Gastroesophageal sphincter (tissue), 4 donors: Measurements from ENCODE around the gene CEBPZ. TPM values are rescaled to one million over a fixed set of nuclear protein-coding genes. Genes with fewer than 3 reads are reported as not detected.

Experiments
- ATAC-seq: fragments of 150-250 bp; one replicate; pipeline ENCODE4 v1.9.1; 2016; ENCODE audit warnings: mild to moderate bottlenecking, moderate library complexity
- H3K27ac ChIP-seq, 4 donors: fragments of 200-600 bp; sonication (generic) in 3 of 4; 1 replicate in 3 of 4; 2 replicates in 1 of 4; pipeline ENCODE4 v1.5.1; 2016 to 2019
- H3K27me3 ChIP-seq: fragments of 200-600 bp; sonication (generic); one replicate; pipeline ENCODE4 v1.5.1; 2019
- H3K36me3 ChIP-seq, 2 donors: fragments of 200-600 bp; sonication (generic); one replicate each; pipeline ENCODE4 v1.5.1; 2019; ENCODE audit warnings: control low read depth in 1 of 2
- H3K4me1 ChIP-seq, 3 donors: fragments of 200-600 bp; sonication (generic); 1 replicate in 2 of 3; 2 replicates in 1 of 3; pipeline ENCODE4 v1.5.1; 2016 to 2019; ENCODE audit warnings: control low read depth in 2 of 3
- H3K4me3 ChIP-seq, 2 donors: fragments of 200-600 bp; sonication (generic); one replicate each; pipeline ENCODE4 v1.5.1; 2019; ENCODE audit warnings: mild to moderate bottlenecking in 1 of 2, moderate library complexity in 1 of 2
- H3K9me3 ChIP-seq, 3 donors: fragments of 200-600 bp; sonication (generic); one replicate each; pipeline ENCODE4 v1.5.1; 2017 to 2019; ENCODE audit warnings: control low read depth in 2 of 3
- EP300 ChIP-seq: sonication (generic); formaldehyde crosslinking; IDR thresholded peaks from one replicate; pipeline ENCODE4 v1.6.1; 2017; ENCODE audit warnings: antibody characterized with exemption, mild to moderate bottlenecking
- POLR2A ChIP-seq, 2 donors: fragments of 450-650 bp; IDR thresholded peaks; one replicate each; pipeline ENCODE4 v1.6.1; 2017; ENCODE audit warnings: antibody characterized with exemption in 2 of 2, mild to moderate bottlenecking in 2 of 2, moderate library complexity in 1 of 2
- POLR2AphosphoS5 ChIP-seq: sonication (generic); formaldehyde crosslinking; IDR thresholded peaks from one replicate; pipeline ENCODE4 v1.6.1; 2017; ENCODE audit warnings: antibody characterized with exemption
- WGBS, 2 donors: methylation state at CpG; one replicate each; pipeline ENCODE4 v1.1.5; 2018; ENCODE audit warnings: low coverage in 1 of 2; 5-methylcytosine and 5-hydroxymethylcytosine counted together
- total RNA-seq, 4 donors: library from RNA; depleted of rRNA; stranded (reverse); fragments of >200 nt; gene quantifications; one replicate each; pipeline ENCODE4 v1.1.0, GENCODE V29; 2016
- TF ChIP-seq, protein P1 (sequence below), 4 experiments: fragments of 200-600 bp in 2 of 4; fragments of 450-650 bp in 2 of 4; sonication (generic) in 1 of 4; IDR thresholded peaks; one replicate each; pipeline ENCODE4 v1.5.1; 2017 to 2019; ENCODE audit warnings: antibody characterized with exemption in 4 of 4, mild to moderate bottlenecking in 2 of 4, moderate library complexity in 2 of 4

The CEBPZ gene
- total RNA-seq, 4 donors from 2014 or later = 22.1 to 48.9 (median 41.8) TPM

DNA sequence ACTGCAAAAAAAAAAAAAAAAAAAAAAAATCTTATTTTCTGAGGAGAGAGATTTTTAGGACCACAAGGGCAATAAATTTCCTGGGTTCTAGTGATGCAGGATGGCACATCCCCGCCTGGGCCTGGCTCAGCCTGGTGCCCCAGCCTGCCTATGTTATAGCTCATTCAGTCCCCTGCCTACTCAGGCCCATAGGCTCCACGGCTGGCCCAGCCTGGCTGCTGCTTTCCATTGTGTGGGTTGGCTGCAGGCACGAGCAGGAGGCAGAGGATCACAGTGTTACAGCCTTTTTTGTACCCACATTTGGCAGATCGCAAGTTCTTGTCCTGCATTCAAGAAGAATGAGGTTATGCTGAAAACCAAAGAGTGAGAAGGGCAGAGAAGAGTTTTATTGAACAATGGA lies 40.1 kb downstream of the CEBPZ start:
- WGBS, 2 donors = 72% methylated on average over 2 of the region's 4 CpGs; no CpG with 5 or more reads in 1 of the 2 donors
- H3K27me3 ChIP-seq = no peaks in the 10 kb centered on the region
- H3K27ac ChIP-seq = no peak overlapping the region
- H3K36me3 ChIP-seq = no peaks in the 10 kb centered on the region
- no peak overlapping the region for H3K4me3 ChIP-seq
- TF ChIP-seq, protein P1, sequence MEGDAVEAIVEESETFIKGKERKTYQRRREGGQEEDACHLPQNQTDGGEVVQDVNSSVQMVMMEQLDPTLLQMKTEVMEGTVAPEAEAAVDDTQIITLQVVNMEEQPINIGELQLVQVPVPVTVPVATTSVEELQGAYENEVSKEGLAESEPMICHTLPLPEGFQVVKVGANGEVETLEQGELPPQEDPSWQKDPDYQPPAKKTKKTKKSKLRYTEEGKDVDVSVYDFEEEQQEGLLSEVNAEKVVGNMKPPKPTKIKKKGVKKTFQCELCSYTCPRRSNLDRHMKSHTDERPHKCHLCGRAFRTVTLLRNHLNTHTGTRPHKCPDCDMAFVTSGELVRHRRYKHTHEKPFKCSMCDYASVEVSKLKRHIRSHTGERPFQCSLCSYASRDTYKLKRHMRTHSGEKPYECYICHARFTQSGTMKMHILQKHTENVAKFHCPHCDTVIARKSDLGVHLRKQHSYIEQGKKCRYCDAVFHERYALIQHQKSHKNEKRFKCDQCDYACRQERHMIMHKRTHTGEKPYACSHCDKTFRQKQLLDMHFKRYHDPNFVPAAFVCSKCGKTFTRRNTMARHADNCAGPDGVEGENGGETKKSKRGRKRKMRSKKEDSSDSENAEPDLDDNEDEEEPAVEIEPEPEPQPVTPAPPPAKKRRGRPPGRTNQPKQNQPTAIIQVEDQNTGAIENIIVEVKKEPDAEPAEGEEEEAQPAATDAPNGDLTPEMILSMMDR (IDR thresholded peaks at IDR 0.05) = no peak
- TF ChIP-seq POLR2AphosphoS5 (no peak), POLR2A (IDR thresholded peaks at IDR 0.05) (no peak), EP300 (no peak)
- no peaks in the 10 kb centered on the region for H3K9me3 ChIP-seq
- peaks cover 0 to 5% (median 0%) of the 10 kb centered on the region in 3 donors for H3K4me1 ChIP-seq
- no peak for ATAC-seq

DNA sequence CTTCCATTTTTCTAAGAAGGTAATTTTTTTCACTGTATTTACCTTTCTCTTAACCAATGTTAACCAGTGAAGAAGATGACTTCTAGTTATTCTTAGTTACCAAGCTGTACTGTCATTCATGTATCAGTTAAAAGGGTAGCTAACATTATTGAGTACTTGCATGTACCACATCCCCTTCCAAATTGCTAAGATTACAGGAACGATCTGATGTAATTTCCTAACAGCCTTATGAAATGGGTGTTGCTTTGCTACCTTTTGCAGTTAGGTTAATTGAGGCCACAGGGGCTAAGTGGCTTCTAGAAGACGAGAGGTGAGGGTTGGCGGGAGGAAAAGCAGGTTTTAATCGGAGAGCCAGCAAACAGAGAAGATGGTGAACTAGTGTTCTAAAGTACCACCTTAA lies 41.1 kb downstream of the CEBPZ start:
- no peaks in the 10 kb centered on the region for H3K9me3 ChIP-seq
- no peaks in the 10 kb centered on the region for H3K4me1 ChIP-seq
- no peak for ATAC-seq
- 79 to 85% methylated on average over 4 of the region's 4 CpGs for WGBS, 2 donors
- TF ChIP-seq EP300 (no peak), POLR2A (IDR thresholded peaks at IDR 0.05) (no peak), POLR2AphosphoS5 (no peak)
- TF ChIP-seq, protein P1 (IDR thresholded peaks at IDR 0.05) = no peak
- no peaks in the 10 kb centered on the region for H3K27me3 ChIP-seq
- H3K4me3 ChIP-seq = no peak overlapping the region
- no peak overlapping the region for H3K27ac ChIP-seq
- no peaks in the 10 kb centered on the region for H3K36me3 ChIP-seq

DNA sequence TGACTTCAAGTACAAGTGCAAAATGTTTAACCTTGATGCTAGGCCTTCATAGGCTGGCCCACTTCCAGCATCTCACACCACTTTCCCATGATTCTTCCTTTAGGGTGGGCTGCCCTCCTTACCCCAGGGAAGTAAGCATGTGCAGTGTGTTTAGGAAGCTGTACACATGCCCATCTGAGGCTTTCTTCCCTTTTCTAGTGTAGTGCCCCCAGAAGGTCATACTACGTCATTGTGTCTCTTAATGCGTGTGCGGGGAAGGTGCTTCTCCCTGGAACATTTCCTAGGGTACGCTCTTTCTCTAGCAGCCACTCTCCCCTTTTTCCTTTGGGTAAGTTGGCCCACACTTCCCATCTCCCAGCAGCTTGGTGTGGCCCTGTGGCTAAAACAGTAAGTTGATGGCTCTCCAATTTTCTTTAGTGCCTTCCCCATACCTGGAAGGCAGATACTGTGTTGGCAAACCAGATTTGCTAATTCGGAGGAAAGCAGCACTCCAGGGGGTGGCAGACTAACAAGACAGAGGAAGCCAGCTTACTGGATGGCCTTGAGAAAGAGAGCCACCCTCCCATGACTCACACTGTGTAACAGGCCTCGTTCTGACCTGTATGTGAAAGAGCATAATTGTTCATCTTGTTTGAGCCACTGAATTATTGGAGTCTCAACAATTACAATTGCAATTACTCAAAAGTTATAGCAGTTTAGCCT lies 41.8 kb downstream of the CEBPZ start:
- no peak for TF ChIP-seq POLR2AphosphoS5
- TF ChIP-seq EP300 = no peak
- no peak for TF ChIP-seq POLR2A (IDR thresholded peaks at IDR 0.05)
- TF ChIP-seq, protein P1 (IDR thresholded peaks at IDR 0.05) = no peak
- H3K27ac ChIP-seq = no peak overlapping the region
- no peak overlapping the region for H3K4me3 ChIP-seq
- no peaks in the 10 kb centered on the region for H3K27me3 ChIP-seq
- no peak for ATAC-seq
- no peaks in the 10 kb centered on the region for H3K4me1 ChIP-seq
- H3K36me3 ChIP-seq = no peaks in the 10 kb centered on the region
- H3K9me3 ChIP-seq = no peaks in the 10 kb centered on the region
- 63 to 71% methylated on average over 5 to 6 of the region's 6 CpGs for WGBS, 2 donors

DNA sequence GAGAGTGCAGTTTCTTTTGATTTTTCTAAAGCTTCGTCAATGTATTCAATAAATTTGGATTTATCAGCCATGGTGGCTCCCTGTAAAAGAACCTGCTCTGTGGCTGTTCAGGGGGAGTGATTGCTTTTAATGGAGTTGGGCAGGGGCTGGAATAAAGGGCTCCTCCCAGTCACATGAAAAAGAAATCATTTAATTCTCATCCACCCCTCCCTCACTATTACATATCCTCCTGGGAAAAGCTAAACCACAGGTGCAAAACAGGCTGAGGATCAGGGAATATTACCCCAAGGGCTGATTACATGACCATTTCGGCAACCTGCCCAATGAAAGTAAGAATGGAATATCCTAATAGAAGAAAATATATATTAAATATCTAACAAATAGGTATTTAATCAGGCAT lies 42.8 kb downstream of the CEBPZ start, which contains the start of gene SULT6B1:
Gene SULT6B1, minus strand, starts transcription at position 101 of the 400 bp plus-strand sequence. Its CDS starts 30 bp downstream, at position 71.
- Histone ChIP-seq H3K27me3 (no peaks in the 10 kb centered on the region), H3K4me1 (no peaks in the 10 kb centered on the region), H3K27ac (no peak within 1 kb of the TSS), H3K36me3 (no peaks in the 10 kb centered on the region), H3K9me3 (no peaks in the 10 kb centered on the region), H3K4me3 (no peak within 1 kb of the TSS)
- ATAC-seq = no peak
- 86 to 88% methylated on average over 1 to 2 of the region's 2 CpGs for WGBS, 2 donors
- no peak for TF ChIP-seq EP300
- no peak for TF ChIP-seq POLR2A (IDR thresholded peaks at IDR 0.05)
- TF ChIP-seq, protein P1 (IDR thresholded peaks at IDR 0.05) = no peak
- TF ChIP-seq POLR2AphosphoS5 = no peak
